Left lung (tissue), 10 donors: ENCODE measurements around the gene KIF26A. TPM values are rescaled to one million over a fixed set of nuclear protein-coding genes. Genes with fewer than 3 reads are reported as not detected.
A peak's percentile ranks its signal among the peaks of the same experiment; 100 is the strongest.

Source experiments
- ATAC-seq: fragments of 200-7000 bp; cut with Tn5 transposase; one replicate; pipeline ENCODE4 v1.9.1; 2020; ENCODE audit warnings: moderate library complexity
- DNase-seq, 4 donors: peaks; one replicate each; pipeline ENCODE4 v3.0.0-alpha.2; 2013 to 2020
- H3K27ac ChIP-seq, 2 donors: fragments of 200-600 bp; sonication (generic) in 1 of 2; one replicate each; pipeline versions ENCODE4 v1.5.0 to v1.8.0; 2020 to 2021
- H3K27me3 ChIP-seq, 2 donors: fragments of 200-600 bp; sonication (generic) in 1 of 2; one replicate each; pipeline versions ENCODE4 v1.5.0 to v1.8.0; 2020 to 2021
- H3K36me3 ChIP-seq, 2 donors: fragments of 200-600 bp; sonication (generic) in 1 of 2; one replicate each; pipeline versions ENCODE4 v1.5.0 to v1.8.0; 2020 to 2021
- H3K4me1 ChIP-seq, 2 donors: fragments of 200-600 bp; one replicate each; pipeline ENCODE4 v1.8.0; 2021
- H3K4me3 ChIP-seq, 2 donors: fragments of 200-600 bp; sonication (generic) in 1 of 2; one replicate each; pipeline versions ENCODE4 v1.5.0 to v1.8.0; 2020 to 2021; ENCODE audit warnings: mild to moderate bottlenecking in 1 of 2
- H3K9me3 ChIP-seq, 2 donors: fragments of 200-600 bp; sonication (generic) in 1 of 2; one replicate each; pipeline versions ENCODE4 v1.5.0 to v1.8.0; 2020 to 2021
- intact Hi-C, 2 donors: fragments of 100-400 bp; cut with DNase I; formaldehyde crosslinking; loops; one replicate each; pipeline versions ENCODE4 v1.11.2 to v1.14.2; 2022
- polyA plus RNA-seq, 6 donors: library from polyadenylated mRNA; unstranded; fragments of 120-200 nt; gene quantifications; one replicate each; pipeline ENCODE4 v1.2.1, GENCODE V29; 2013; ENCODE audit not compliant: insufficient read length in 6 of 6
- total RNA-seq, 2 donors: library from RNA; stranded (reverse); fragmentation: NEBNext Ultra II Directional; extraction: Animal tissue kit (Norgen Biotek cat#: 25700); gene quantifications; one replicate each; pipeline ENCODE4 v1.2.1, GENCODE V29; 2021
- TF ChIP-seq, protein P1 (sequence below), 2 donors: fragments of 200-600 bp; sonication (generic) in 1 of 2; IDR thresholded peaks; one replicate each; pipeline versions ENCODE4 v1.5.0 to v1.8.0; 2021; ENCODE audit warnings: antibody characterized with exemption in 2 of 2
- donor health status: DM: no; HTN: yes; CAD: no.
- donor health status: DM: no; HTN: no; CAD: no.

KIF26A gene
- total and polyA plus RNA-seq, 8 donors: 4.5 to 25.5 (median 14.4) TPM

DNA sequence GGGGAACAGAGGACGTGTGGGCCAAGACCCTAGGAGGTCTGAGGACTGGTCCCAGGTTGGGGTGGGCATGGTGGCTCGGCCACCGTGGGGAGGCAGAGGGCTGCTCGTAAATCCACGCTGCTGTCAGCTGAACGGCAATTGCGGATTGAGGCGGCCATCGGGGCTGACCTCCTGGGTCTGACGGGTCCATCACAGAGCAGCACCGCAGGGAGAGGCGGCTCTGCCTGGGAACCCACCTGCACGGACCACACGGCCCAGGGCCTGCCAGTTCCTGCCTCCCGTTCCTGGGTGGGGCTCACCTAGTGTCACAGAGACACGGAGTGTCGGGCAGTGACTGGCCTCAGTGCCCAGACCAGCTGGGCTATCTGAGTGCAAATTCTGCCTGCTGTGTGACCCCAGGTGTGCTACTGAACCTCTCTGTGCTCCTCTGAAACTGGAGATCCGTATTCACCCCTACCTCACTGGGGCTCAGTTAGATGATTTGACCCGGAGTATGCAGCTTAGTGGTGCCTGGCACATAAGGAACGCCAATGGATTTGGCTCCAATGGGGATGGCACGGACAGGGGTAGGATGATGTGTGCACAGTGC lies 53.1 kb downstream of the KIF26A start:
- H3K27me3 ChIP-seq: peaks cover 0 to 6% of the 10 kb centered on the region in 2 donors
- H3K36me3 ChIP-seq: no peaks in the 10 kb centered on the region
- no peak overlapping the region for H3K27ac ChIP-seq
- DNase-seq (peak in 1 of 4 donors; percentile 74), ATAC-seq (no peak)
- no peaks in the 10 kb centered on the region for H3K4me1 ChIP-seq
- H3K4me3 ChIP-seq: no peak overlapping the region
- H3K9me3 ChIP-seq: no peaks in the 10 kb centered on the region
- TF ChIP-seq, protein P1, sequence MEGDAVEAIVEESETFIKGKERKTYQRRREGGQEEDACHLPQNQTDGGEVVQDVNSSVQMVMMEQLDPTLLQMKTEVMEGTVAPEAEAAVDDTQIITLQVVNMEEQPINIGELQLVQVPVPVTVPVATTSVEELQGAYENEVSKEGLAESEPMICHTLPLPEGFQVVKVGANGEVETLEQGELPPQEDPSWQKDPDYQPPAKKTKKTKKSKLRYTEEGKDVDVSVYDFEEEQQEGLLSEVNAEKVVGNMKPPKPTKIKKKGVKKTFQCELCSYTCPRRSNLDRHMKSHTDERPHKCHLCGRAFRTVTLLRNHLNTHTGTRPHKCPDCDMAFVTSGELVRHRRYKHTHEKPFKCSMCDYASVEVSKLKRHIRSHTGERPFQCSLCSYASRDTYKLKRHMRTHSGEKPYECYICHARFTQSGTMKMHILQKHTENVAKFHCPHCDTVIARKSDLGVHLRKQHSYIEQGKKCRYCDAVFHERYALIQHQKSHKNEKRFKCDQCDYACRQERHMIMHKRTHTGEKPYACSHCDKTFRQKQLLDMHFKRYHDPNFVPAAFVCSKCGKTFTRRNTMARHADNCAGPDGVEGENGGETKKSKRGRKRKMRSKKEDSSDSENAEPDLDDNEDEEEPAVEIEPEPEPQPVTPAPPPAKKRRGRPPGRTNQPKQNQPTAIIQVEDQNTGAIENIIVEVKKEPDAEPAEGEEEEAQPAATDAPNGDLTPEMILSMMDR (IDR thresholded peaks at IDR 0.05): no peak
- intact Hi-C loops: no loop called here

GRCh38 chr14:104192146-104192882 lies 53.9 kb downstream of the KIF26A start:
- TF ChIP-seq, protein P1 (IDR thresholded peaks at IDR 0.05): no peak
- DNase-seq (peak in 1 of 4 donors; percentile 75), ATAC-seq (no peak)
- no peaks in the 10 kb centered on the region for H3K4me1 ChIP-seq
- intact Hi-C loops: no loop called here
- no peak overlapping the region for H3K4me3 ChIP-seq
- H3K27me3 ChIP-seq: peaks cover 0 to 11% of the 10 kb centered on the region in 2 donors
- H3K9me3 ChIP-seq: no peaks in the 10 kb centered on the region
- H3K36me3 ChIP-seq: no peaks in the 10 kb centered on the region
- H3K27ac ChIP-seq: no peak overlapping the region

- H3K36me3 ChIP-seq: no peaks in the 10 kb centered on the region
- ATAC-seq (no peak), DNase-seq (peak in 1 of 4 donors; percentile 68)
- TF ChIP-seq, protein P1 (IDR thresholded peaks at IDR 0.05): no peak
- intact Hi-C loops: no loop called here
- H3K9me3 ChIP-seq: no peaks in the 10 kb centered on the region
- no peak overlapping the region for H3K27ac ChIP-seq
- H3K4me1 ChIP-seq: no peaks in the 10 kb centered on the region
- H3K4me3 ChIP-seq: no peak overlapping the region
- peaks cover 0 to 9% of the 10 kb centered on the region in 2 donors for H3K27me3 ChIP-seq
These were observed 54.5 kb downstream of the KIF26A start for GRCh38 chr14:104192883-104193245.

GRCh38 chr14:104194016-104194415 lies 55.6 kb downstream of the KIF26A start:
- H3K27me3 ChIP-seq: peaks cover 0 to 15% of the 10 kb centered on the region in 2 donors
- no peaks in the 10 kb centered on the region for H3K36me3 ChIP-seq
- H3K4me3 ChIP-seq: no peak overlapping the region
- no peak overlapping the region for H3K27ac ChIP-seq
- DNase-seq (peak in 1 of 4 donors; percentile 55), ATAC-seq (no peak)
- intact Hi-C loops: no loop called here
- no peaks in the 10 kb centered on the region for H3K9me3 ChIP-seq
- no peaks in the 10 kb centered on the region for H3K4me1 ChIP-seq
- TF ChIP-seq, protein P1 (IDR thresholded peaks at IDR 0.05): no peak

- H3K36me3 ChIP-seq: no peaks in the 10 kb centered on the region
- no peak overlapping the region for H3K4me3 ChIP-seq
- DNase-seq (peak in 1 of 4 donors; percentile 58), ATAC-seq (no peak)
- H3K4me1 ChIP-seq: no peaks in the 10 kb centered on the region
- intact Hi-C loops: no loop called here
- H3K27ac ChIP-seq: no peak overlapping the region
- TF ChIP-seq, protein P1 (IDR thresholded peaks at IDR 0.05): no peak
- H3K9me3 ChIP-seq: no peaks in the 10 kb centered on the region
- H3K27me3 ChIP-seq: peaks cover 0 to 15% of the 10 kb centered on the region in 2 donors
These were observed 56.3 kb downstream of the KIF26A start for GRCh38 chr14:104194716-104195115.
